ENCODE data around the gene MMP14.

Gene MMP14

GRCh38 chr14:22875003-22875747 is 38.8 kb downstream of the MMP14 start:
- DNase-seq, result peak in 1 of 2 donors; percentile 64
- H3K27ac ChIP-seq, result no peak overlapping the region
- peaks cover 55 to 64% (median 56%) of the 10 kb centered on the region in 3 donors for H3K36me3 ChIP-seq
- TF ChIP-seq, protein P1, sequence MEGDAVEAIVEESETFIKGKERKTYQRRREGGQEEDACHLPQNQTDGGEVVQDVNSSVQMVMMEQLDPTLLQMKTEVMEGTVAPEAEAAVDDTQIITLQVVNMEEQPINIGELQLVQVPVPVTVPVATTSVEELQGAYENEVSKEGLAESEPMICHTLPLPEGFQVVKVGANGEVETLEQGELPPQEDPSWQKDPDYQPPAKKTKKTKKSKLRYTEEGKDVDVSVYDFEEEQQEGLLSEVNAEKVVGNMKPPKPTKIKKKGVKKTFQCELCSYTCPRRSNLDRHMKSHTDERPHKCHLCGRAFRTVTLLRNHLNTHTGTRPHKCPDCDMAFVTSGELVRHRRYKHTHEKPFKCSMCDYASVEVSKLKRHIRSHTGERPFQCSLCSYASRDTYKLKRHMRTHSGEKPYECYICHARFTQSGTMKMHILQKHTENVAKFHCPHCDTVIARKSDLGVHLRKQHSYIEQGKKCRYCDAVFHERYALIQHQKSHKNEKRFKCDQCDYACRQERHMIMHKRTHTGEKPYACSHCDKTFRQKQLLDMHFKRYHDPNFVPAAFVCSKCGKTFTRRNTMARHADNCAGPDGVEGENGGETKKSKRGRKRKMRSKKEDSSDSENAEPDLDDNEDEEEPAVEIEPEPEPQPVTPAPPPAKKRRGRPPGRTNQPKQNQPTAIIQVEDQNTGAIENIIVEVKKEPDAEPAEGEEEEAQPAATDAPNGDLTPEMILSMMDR (IDR thresholded peaks at IDR 0.05), result no peak
- intact Hi-C loops (cut with DNase I; ENCODE audit: low total_unique reads), result no loop called here
- no peak overlapping the region for H3K4me3 ChIP-seq
- no peaks in the 10 kb centered on the region for H3K27me3 ChIP-seq
- H3K4me1 ChIP-seq, result peaks cover 0 to 40% (median 31%) of the 10 kb centered on the region in 4 donors
- no peaks in the 10 kb centered on the region for H3K9me3 ChIP-seq

DNA sequence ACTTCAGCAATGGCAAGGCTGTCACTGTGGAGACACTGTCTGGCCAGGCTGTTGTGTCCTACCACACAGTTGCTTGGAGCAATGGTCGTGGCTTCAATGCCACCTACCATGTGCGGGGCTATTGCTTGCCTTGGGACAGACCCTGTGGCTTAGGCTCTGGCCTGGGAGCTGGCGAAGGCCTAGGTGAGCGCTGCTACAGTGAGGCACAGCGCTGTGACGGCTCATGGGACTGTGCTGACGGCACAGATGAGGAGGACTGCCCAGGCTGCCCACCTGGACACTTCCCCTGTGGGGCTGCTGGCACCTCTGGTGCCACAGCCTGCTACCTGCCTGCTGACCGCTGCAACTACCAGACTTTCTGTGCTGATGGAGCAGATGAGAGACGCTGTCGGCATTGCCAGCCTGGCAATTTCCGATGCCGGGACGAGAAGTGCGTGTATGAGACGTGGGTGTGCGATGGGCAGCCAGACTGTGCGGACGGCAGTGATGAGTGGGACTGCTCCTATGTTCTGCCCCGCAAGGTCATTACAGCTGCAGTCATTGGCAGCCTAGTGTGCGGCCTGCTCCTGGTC is 39.4 kb downstream of the MMP14 start:
- no peak for DNase-seq
- TF ChIP-seq, protein P1 (IDR thresholded peaks at IDR 0.05), result no peak
- Histone ChIP-seq H3K9me3 (no peaks in the 10 kb centered on the region), H3K27me3 (no peaks in the 10 kb centered on the region), H3K4me3 (no peak overlapping the region), H3K36me3 (peaks cover 55 to 64% (median 56%) of the 10 kb centered on the region in 3 donors), H3K27ac (no peak overlapping the region), H3K4me1 (peaks cover 0 to 35% (median 25%) of the 10 kb centered on the region in 4 donors)
- intact Hi-C loops (cut with DNase I; ENCODE audit: low total_unique reads), result no loop called here

DNA sequence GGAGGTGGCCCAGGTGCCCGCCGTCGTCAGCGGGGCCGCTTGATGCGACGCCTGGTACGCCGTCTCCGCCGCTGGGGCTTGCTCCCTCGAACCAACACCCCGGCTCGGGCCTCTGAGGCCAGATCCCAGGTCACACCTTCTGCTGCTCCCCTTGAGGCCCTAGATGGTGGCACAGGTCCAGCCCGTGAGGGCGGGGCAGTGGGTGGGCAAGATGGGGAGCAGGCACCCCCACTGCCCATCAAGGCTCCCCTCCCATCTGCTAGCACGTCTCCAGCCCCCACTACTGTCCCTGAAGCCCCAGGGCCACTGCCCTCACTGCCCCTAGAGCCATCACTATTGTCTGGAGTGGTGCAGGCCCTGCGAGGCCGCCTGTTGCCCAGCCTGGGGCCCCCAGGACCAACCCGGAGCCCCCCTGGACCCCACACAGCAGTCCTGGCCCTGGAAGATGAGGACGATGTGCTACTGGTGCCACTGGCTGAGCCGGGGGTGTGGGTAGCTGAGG is 40.7 kb downstream of the MMP14 start:
- Histone ChIP-seq H3K4me3 (no peak overlapping the region), H3K4me1 (peaks cover 0 to 35% (median 24%) of the 10 kb centered on the region in 4 donors), H3K27ac (no peak overlapping the region), H3K36me3 (peaks cover 55 to 64% (median 56%) of the 10 kb centered on the region in 3 donors), H3K9me3 (no peaks in the 10 kb centered on the region), H3K27me3 (no peaks in the 10 kb centered on the region)
- TF ChIP-seq, protein P1 (IDR thresholded peaks at IDR 0.05), result no peak
- intact Hi-C loops (cut with DNase I; ENCODE audit: low total_unique reads), result no loop called here
- DNase-seq, result no peak

- peak in 1 of 2 donors; percentile 51 for DNase-seq
- Histone ChIP-seq H3K4me1 (peaks cover 0 to 36% (median 17%) of the 10 kb centered on the region in 4 donors), H3K9me3 (no peaks in the 10 kb centered on the region), H3K27me3 (no peaks in the 10 kb centered on the region), H3K36me3 (peaks cover 50 to 58% (median 52%) of the 10 kb centered on the region in 3 donors), H3K4me3 (no peak overlapping the region), H3K27ac (no peak overlapping the region)
- intact Hi-C loops (cut with DNase I; ENCODE audit: low total_unique reads), result no loop called here
- TF ChIP-seq, protein P1 (IDR thresholded peaks at IDR 0.05), result no peak
Measured at GRCh38 chr14:22878271-22879246, 42.2 kb downstream of the MMP14 start.

DNA sequence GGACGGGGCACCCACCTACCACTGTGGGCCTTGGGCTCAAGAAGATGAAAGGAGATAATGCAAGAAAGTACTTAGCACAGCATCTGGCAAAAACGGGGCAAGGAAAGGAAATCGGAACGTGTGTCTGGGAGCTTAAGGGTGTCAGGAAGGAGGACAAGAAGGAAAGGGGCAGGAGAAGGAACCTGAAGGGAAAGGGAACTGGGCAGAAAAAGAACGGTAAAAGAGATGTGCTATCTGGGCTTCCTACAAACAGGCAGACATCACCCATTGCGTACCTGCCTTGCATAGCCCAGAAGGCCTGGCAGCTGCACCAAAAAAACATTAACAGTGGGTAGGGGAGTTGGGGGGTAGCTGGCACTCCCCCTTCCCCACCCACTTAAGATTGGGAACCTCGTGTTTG is 45.7 kb downstream of the MMP14 start:
- no peak overlapping the region for H3K27ac ChIP-seq
- intact Hi-C loops (cut with DNase I; ENCODE audit: low total_unique reads), result no loop called here
- peak in 1 of 2 donors; percentile 34 for DNase-seq
- TF ChIP-seq, protein P1 (IDR thresholded peaks at IDR 0.05), result no peak
- H3K4me3 ChIP-seq, result no peak overlapping the region
- H3K36me3 ChIP-seq, result peaks cover 15 to 23% (median 17%) of the 10 kb centered on the region in 3 donors
- H3K27me3 ChIP-seq, result no peaks in the 10 kb centered on the region
- H3K4me1 ChIP-seq, result peaks cover 0 to 20% (median 7%) of the 10 kb centered on the region in 4 donors
- no peaks in the 10 kb centered on the region for H3K9me3 ChIP-seq
